Right lung (tissue), 5 donors: ENCODE data around the gene ILKAP. TPM values are rescaled to one million over a fixed set of nuclear protein-coding genes. Genes with fewer than 3 reads are reported as not detected.

Experiments used
- DNase-seq, 2 donors: peaks; one replicate each; pipeline ENCODE4 v3.0.0-alpha.2; 2013
- polyA plus RNA-seq, 5 donors: library from polyadenylated mRNA; unstranded; fragments of 120-200 nt; gene quantifications; one replicate each; pipeline versions ENCODE4 v1.2.1 to v1.2.3, GENCODE V29; 2013; ENCODE audit warnings: inconsistent platforms in 1 of 5, low replicate concordance in 1 of 5; ENCODE audit not compliant: insufficient read length in 5 of 5, insufficient read depth in 1 of 5

The ILKAP gene
- polyA plus RNA-seq, 5 donors = 42.7 to 52.6 (median 48.6) TPM

- no peak for DNase-seq
Measured at GRCh38 chr2:238167761-238168160, 35.7 kb downstream of the ILKAP start.

- no peak for DNase-seq
Measured at GRCh38 chr2:238167344-238167715, 36.2 kb downstream of the ILKAP start.

GRCh38 chr2:238166391-238167343 lies 36.8 kb downstream of the ILKAP start:
- no peak for DNase-seq

GRCh38 chr2:238165288-238165921 lies 38.1 kb downstream of the ILKAP start:
- DNase-seq = no peak

GRCh38 chr2:238164906-238165287 lies 38.6 kb downstream of the ILKAP start:
- DNase-seq = no peak

GRCh38 chr2:238163481-238164198 lies 39.9 kb downstream of the ILKAP start:
- DNase-seq = no peak

GRCh38 chr2:238162846-238163441 lies 40.6 kb downstream of the ILKAP start:
- no peak for DNase-seq

- no peak for DNase-seq
Measured at GRCh38 chr2:238162251-238162845, 41.1 kb downstream of the ILKAP start.

- no peak for DNase-seq
Measured at GRCh38 chr2:238161291-238162051, 42.0 kb downstream of the ILKAP start.

GRCh38 chr2:238160206-238161129 lies 43.0 kb downstream of the ILKAP start:
- DNase-seq = no peak

GRCh38 chr2:238159661-238160205 lies 43.8 kb downstream of the ILKAP start:
- DNase-seq = no peak

- DNase-seq = no peak
Measured at GRCh38 chr2:238159071-238159539, 44.4 kb downstream of the ILKAP start.

- no peak for DNase-seq
Measured at GRCh38 chr2:238158509-238159070, 44.9 kb downstream of the ILKAP start, which contains the start of gene ERFE. TSS of gene ERFE (plus strand) at chr2:238158970. CDS start at chr2:238159008, 38 bp downstream.

GRCh38 chr2:238158018-238158508 lies 45.4 kb downstream of the ILKAP start:
- DNase-seq = no peak

GRCh38 chr2:238157506-238158017 lies 45.9 kb downstream of the ILKAP start:
- no peak for DNase-seq

GRCh38 chr2:238155761-238156694 lies 47.5 kb downstream of the ILKAP start:
- no peak for DNase-seq
